Measurements from ENCODE around the gene TRPV4. TPM values are rescaled to one million over a fixed set of nuclear protein-coding genes. Genes with fewer than 3 reads are reported as not detected.

Gene TRPV4
- total and polyA plus RNA-seq, 2 experiments from 2014 or later: 0.66 to 1.1 TPM

GRCh38 chr12:109858764-109859163, 25.6 kb upstream of the TRPV4 start:
- H3K9me2 ChIP-seq (ENCODE audit: insufficient read depth): no peaks in the 10 kb centered on the region
- ATAC-seq (no peak), DNase-seq (ENCODE audit: low spot score) (no peak)
- no peak overlapping the region for H3K27ac ChIP-seq (ENCODE audit: low read depth)
- H3K27ac Mint-ChIP-seq: no peak overlapping the region
- no peak overlapping the region for H3K4me2 ChIP-seq
- H3F3A ChIP-seq (replicated peaks; ENCODE audit: low read depth): no peaks in the 10 kb centered on the region
- peaks cover 1% of the 10 kb centered on the region for H3K27me3 Mint-ChIP-seq (ENCODE audit: insufficient read depth, low read depth, poor library complexity)
- peaks cover under 1% of the 10 kb centered on the region; the same call in 1 of the 3 replicates for H3K4me1 Mint-ChIP-seq
- TF ChIP-seq ZNF331 (CRISPR knock-in tag; IDR thresholded peaks at IDR 0.05; ENCODE audit: low read depth): no peak
- no peak for TF ChIP-seq ZNF114 (CRISPR knock-in tag; IDR thresholded peaks at IDR 0.05)
- TF ChIP-seq, protein P1, sequence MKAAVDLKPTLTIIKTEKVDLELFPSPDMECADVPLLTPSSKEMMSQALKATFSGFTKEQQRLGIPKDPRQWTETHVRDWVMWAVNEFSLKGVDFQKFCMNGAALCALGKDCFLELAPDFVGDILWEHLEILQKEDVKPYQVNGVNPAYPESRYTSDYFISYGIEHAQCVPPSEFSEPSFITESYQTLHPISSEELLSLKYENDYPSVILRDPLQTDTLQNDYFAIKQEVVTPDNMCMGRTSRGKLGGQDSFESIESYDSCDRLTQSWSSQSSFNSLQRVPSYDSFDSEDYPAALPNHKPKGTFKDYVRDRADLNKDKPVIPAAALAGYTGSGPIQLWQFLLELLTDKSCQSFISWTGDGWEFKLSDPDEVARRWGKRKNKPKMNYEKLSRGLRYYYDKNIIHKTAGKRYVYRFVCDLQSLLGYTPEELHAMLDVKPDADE (IDR thresholded peaks at IDR 0.05): no peak
- TF ChIP-seq POLR2AphosphoS5 (IDR thresholded peaks at IDR 0.05; ENCODE audit: low read depth): no peak
- TF ChIP-seq EZH2phosphoT487 (IDR thresholded peaks at IDR 0.05; ENCODE audit: unreplicated experiment): no peak
- no peak for TF ChIP-seq NANOG (IDR thresholded peaks at IDR 0.05; ENCODE audit: borderline replicate concordance)
- no peak for TF ChIP-seq STAT1 (IDR thresholded peaks at IDR 0.05; ENCODE audit: unreplicated experiment)
- TF ChIP-seq, protein P2, sequence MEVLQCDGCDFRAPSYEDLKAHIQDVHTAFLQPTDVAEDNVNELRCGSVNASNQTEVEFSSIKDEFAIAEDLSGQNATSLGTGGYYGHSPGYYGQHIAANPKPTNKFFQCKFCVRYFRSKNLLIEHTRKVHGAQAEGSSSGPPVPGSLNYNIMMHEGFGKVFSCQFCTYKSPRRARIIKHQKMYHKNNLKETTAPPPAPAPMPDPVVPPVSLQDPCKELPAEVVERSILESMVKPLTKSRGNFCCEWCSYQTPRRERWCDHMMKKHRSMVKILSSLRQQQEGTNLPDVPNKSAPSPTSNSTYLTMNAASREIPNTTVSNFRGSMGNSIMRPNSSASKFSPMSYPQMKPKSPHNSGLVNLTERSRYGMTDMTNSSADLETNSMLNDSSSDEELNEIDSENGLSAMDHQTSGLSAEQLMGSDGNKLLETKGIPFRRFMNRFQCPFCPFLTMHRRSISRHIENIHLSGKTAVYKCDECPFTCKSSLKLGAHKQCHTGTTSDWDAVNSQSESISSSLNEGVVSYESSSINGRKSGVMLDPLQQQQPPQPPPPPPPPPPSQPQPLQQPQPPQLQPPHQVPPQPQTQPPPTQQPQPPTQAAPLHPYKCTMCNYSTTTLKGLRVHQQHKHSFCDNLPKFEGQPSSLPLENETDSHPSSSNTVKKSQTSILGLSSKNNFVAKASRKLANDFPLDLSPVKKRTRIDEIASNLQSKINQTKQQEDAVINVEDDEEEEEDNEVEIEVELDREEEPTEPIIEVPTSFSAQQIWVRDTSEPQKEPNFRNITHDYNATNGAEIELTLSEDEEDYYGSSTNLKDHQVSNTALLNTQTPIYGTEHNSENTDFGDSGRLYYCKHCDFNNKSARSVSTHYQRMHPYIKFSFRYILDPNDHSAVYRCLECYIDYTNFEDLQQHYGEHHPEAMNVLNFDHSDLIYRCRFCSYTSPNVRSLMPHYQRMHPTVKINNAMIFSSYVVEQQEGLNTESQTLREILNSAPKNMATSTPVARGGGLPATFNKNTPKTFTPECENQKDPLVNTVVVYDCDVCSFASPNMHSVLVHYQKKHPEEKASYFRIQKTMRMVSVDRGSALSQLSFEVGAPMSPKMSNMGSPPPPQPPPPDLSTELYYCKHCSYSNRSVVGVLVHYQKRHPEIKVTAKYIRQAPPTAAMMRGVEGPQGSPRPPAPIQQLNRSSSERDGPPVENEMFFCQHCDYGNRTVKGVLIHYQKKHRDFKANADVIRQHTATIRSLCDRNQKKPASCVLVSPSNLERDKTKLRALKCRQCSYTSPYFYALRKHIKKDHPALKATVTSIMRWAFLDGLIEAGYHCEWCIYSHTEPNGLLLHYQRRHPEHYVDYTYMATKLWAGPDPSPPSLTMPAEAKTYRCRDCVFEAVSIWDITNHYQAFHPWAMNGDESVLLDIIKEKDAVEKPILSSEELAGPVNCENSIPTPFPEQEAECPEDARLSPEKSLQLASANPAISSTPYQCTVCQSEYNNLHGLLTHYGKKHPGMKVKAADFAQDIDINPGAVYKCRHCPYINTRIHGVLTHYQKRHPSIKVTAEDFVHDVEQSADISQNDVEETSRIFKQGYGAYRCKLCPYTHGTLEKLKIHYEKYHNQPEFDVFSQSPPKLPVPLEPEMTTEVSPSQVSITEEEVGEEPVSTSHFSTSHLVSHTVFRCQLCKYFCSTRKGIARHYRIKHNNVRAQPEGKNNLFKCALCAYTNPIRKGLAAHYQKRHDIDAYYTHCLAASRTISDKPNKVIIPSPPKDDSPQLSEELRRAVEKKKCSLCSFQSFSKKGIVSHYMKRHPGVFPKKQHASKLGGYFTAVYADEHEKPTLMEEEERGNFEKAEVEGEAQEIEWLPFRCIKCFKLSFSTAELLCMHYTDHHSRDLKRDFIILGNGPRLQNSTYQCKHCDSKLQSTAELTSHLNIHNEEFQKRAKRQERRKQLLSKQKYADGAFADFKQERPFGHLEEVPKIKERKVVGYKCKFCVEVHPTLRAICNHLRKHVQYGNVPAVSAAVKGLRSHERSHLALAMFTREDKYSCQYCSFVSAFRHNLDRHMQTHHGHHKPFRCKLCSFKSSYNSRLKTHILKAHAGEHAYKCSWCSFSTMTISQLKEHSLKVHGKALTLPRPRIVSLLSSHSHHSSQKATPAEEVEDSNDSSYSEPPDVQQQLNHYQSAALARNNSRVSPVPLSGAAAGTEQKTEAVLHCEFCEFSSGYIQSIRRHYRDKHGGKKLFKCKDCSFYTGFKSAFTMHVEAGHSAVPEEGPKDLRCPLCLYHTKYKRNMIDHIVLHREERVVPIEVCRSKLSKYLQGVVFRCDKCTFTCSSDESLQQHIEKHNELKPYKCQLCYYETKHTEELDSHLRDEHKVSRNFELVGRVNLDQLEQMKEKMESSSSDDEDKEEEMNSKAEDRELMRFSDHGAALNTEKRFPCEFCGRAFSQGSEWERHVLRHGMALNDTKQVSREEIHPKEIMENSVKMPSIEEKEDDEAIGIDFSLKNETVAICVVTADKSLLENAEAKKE (CRISPR knock-in tag; IDR thresholded peaks at IDR 0.05): no peak
- H3K27me3 ChIP-seq (ENCODE audit: insufficient read depth): no peaks in the 10 kb centered on the region
- no peaks in the 10 kb centered on the region for H3K4me1 ChIP-seq (ENCODE audit: insufficient read depth)
- no peaks in the 10 kb centered on the region for H3K79me2 ChIP-seq (replicated peaks; ENCODE audit: insufficient read depth)
- H2AFZ ChIP-seq: no peak overlapping the region
- H3K4me3 Mint-ChIP-seq: no peak overlapping the region
- peaks cover 3% of the 10 kb centered on the region; the same call in 1 of the 2 replicates for H3K36me3 ChIP-seq (ENCODE audit: insufficient read depth)
- peaks cover 22% of the 10 kb centered on the region; the same call in 2 of the 3 replicates for H3K36me3 Mint-ChIP-seq (ENCODE audit: low read depth)
- H3K4me3 ChIP-seq: no peak overlapping the region
- no peaks in the 10 kb centered on the region for H3K9me3 Mint-ChIP-seq
- H4K20me1 ChIP-seq (replicated peaks; ENCODE audit: insufficient read depth): peaks cover 11% of the 10 kb centered on the region; the same call in 1 of the 2 replicates

Data from GM23338 (cell line).